A673 (cell line): ENCODE results near the gene BAG5. TPM values are rescaled to one million over a fixed set of nuclear protein-coding genes. Genes with fewer than 3 reads are reported as not detected.

Experiments used
- BruUV-seq: library from RNA; stranded (reverse); fragments of 400-500 nt; replicated peaks from 2 replicates; lab custom pipeline; 2021; lab: Mats Ljungman, UMichigan
- CTCF ChIA-PET: fragments of 300-600 bp; sonication (Branson Sonifier 250); formaldehyde crosslinking; loops from one replicate; lab custom pipeline; 2022; ENCODE audit warnings: antibody characterized with exemption; lab: Charles Lee
- POLR2A ChIA-PET: fragments of 300-600 bp; sonication (Branson Sonifier 250); formaldehyde crosslinking; loops from one replicate; lab custom pipeline; 2022; ENCODE audit warnings: antibody characterized with exemption; ENCODE audit not compliant: low non-redundant PET; lab: Charles Lee
- DNase-seq: peaks from one replicate; pipeline ENCODE4 v3.0.0-alpha.2; 2015; ENCODE audit warnings: low spot score
- H3K27ac ChIP-seq: fragments of 200-600 bp; sonication (generic); 2 replicates; pipeline ENCODE4 v1.5.1; 2016; ENCODE audit warnings: mixed run types, low read depth, mild to moderate bottlenecking, mixed read lengths, antibody characterized with exemption, low read length; ENCODE audit not compliant: poor library complexity, severe bottlenecking
- H3K27me3 ChIP-seq: fragments of 200-600 bp; sonication (generic); replicated peaks from 2 replicates; pipeline ENCODE4 v1.6.1; 2017; ENCODE audit warnings: mixed run types, low read depth, mild to moderate bottlenecking, mixed read lengths, antibody characterized with exemption, low read length; ENCODE audit not compliant: insufficient read depth, poor library complexity
- H3K36me3 ChIP-seq: fragments of 200-600 bp; sonication (generic); 2 replicates; pipeline ENCODE4 v1.6.1; 2016; ENCODE audit warnings: mixed run types, mild to moderate bottlenecking, mixed read lengths, antibody characterized with exemption, low read length; ENCODE audit not compliant: insufficient read depth, poor library complexity, severe bottlenecking
- H3K4me1 ChIP-seq: fragments of 200-600 bp; sonication (generic); 2 replicates; pipeline ENCODE4 v1.6.1; 2017; ENCODE audit warnings: mixed run types, mild to moderate bottlenecking, mixed read lengths, antibody characterized with exemption, low read length; ENCODE audit not compliant: insufficient read depth, poor library complexity, severe bottlenecking
- H3K4me3 ChIP-seq: fragments of 200-600 bp; sonication (generic); 2 replicates; pipeline ENCODE4 v1.5.1; 2016; ENCODE audit warnings: low read depth, mixed run types, mild to moderate bottlenecking, mixed read lengths, low read length; ENCODE audit not compliant: poor library complexity, severe bottlenecking
- H3K9me3 ChIP-seq: fragments of 200-600 bp; sonication (generic); 2 replicates; pipeline ENCODE4 v1.6.1; 2016; ENCODE audit warnings: mixed run types, low read depth, mild to moderate bottlenecking, mixed read lengths, antibody characterized with exemption, low read length; ENCODE audit not compliant: poor library complexity, severe bottlenecking
- CTCF ChIP-seq: fragments of 300-800, 200-600 bp; sonication (generic); conservative IDR thresholded peaks from 2 replicates; pipeline ENCODE4 v1.5.1; 2017; ENCODE audit warnings: low read depth, mild to moderate bottlenecking, antibody characterized with exemption, low read length, moderate library complexity, mixed read lengths
- EZH2 ChIP-seq: fragments of 200-600 bp; sonication (generic); IDR thresholded peaks from 2 replicates; pipeline ENCODE4 v1.6.1; 2017; ENCODE audit warnings: borderline replicate concordance, low read depth, mild to moderate bottlenecking, mixed read lengths, antibody characterized with exemption, low read length; ENCODE audit not compliant: poor library complexity, severe bottlenecking
- intact Hi-C: fragments of 100-400 bp; cut with micrococcal nuclease; formaldehyde crosslinking; loops from one replicate; pipeline ENCODE4 v1.10.0; 2022; ENCODE audit not compliant: unreplicated experiment
- total RNA-seq: library from RNA; stranded (reverse); gene quantifications from 2 replicates; pipeline ENCODE4 v1.2.3, GENCODE V29; 2021

BAG5 gene
- total RNA-seq, 1 experiment from 2014 or later = 39.8 TPM

GRCh38 chr14:103546652-103547454 is 15.6 kb downstream of the BAG5 start:
- peak; percentile 99 for TF ChIP-seq CTCF
- no peak for TF ChIP-seq EZH2
- CTCF ChIA-PET = interaction anchor here (0.6 to 2.3 kb wide), 5 partner anchors 10 to 383 kb away, joined by 3 to 9 read pairs (median 5); no protein-coding TSS in a partner anchor
- intact Hi-C loops = loop anchor here (1.0 to 5.0 kb wide), 2 partner anchors 29 to 45 kb away; no protein-coding TSS in a partner anchor
- Histone ChIP-seq H3K27ac (no peak overlapping the region), H3K4me3 (no peak overlapping the region), H3K4me1 (peaks cover 30% of the 10 kb centered on the region), H3K9me3 (no peaks in the 10 kb centered on the region), H3K36me3 (no peaks in the 10 kb centered on the region), H3K27me3 (no peaks in the 10 kb centered on the region)
- DNase-seq = peak; percentile 64
- POLR2A ChIA-PET = no interaction called here
- BruUV-seq = no TSS peak

- no peak overlapping the region for H3K27ac ChIP-seq
- BruUV-seq = no TSS peak
- H3K9me3 ChIP-seq = no peaks in the 10 kb centered on the region
- H3K27me3 ChIP-seq = no peaks in the 10 kb centered on the region
- intact Hi-C loops = loop anchor here (1.0 to 5.0 kb wide), 2 partner anchors 28 to 44 kb away; no protein-coding TSS in a partner anchor
- peaks cover 31% of the 10 kb centered on the region for H3K4me1 ChIP-seq
- CTCF ChIA-PET = interaction anchor here (0.6 to 2.3 kb wide), 3 partner anchors 28 to 478 kb away, joined by 4 to 8 read pairs (median 5); no protein-coding TSS in a partner anchor
- no peaks in the 10 kb centered on the region for H3K36me3 ChIP-seq
- H3K4me3 ChIP-seq = no peak overlapping the region
- no peak for DNase-seq
- TF ChIP-seq CTCF (no peak), EZH2 (no peak)
- POLR2A ChIA-PET = no interaction called here
Measured at GRCh38 chr14:103545915-103546651, 16.4 kb downstream of the BAG5 start.

GRCh38 chr14:103545219-103545914 is 17.1 kb downstream of the BAG5 start:
- BruUV-seq = no TSS peak
- POLR2A ChIA-PET = no interaction called here

More at GRCh38 chr14:103545219-103545914, 17.1 kb downstream of the BAG5 start:
- Histone ChIP-seq H3K4me1 (peaks cover 38% of the 10 kb centered on the region), H3K36me3 (no peaks in the 10 kb centered on the region), H3K27me3 (no peaks in the 10 kb centered on the region), H3K4me3 (no peak overlapping the region), H3K27ac (peak overlapping the region; percentile 52), H3K9me3 (no peaks in the 10 kb centered on the region)
- CTCF ChIA-PET = interaction anchor here (0.6 to 2.3 kb wide), 3 partner anchors 27 to 478 kb away, joined by 4 to 8 read pairs (median 5); no protein-coding TSS in a partner anchor
- no peak for TF ChIP-seq CTCF
- TF ChIP-seq EZH2 = no peak
- DNase-seq = no peak
- intact Hi-C loops = loop anchor here (5.0 kb wide), 1 partner anchor 43 kb away; no protein-coding TSS in a partner anchor
